Activated naive CD4-positive, alpha-beta T cell treated with anti-CD3 and anti-CD28 coated beads, Interleukin-2, amount 50 U/mL, for 24 hours (primary cell): ENCODE measurements around the gene CFAP210.
"Not testable (repeated sequence)": the region's sequence is repeated elsewhere in the genome, so short reads cannot be mapped to it uniquely, and the experiment has no call there.

ENCODE experiments used
- H3K27ac Mint-ChIP-seq: one replicate; pipeline ENCODE4 v1.8.0; 2021; ENCODE audit warnings: mild to moderate bottlenecking, mixed read lengths
- H3K27me3 Mint-ChIP-seq: one replicate; pipeline ENCODE4 v1.8.0; 2021; ENCODE audit warnings: mixed read lengths
- H3K36me3 Mint-ChIP-seq: one replicate; pipeline ENCODE4 v1.8.0; 2021; ENCODE audit warnings: mixed read lengths
- H3K4me1 Mint-ChIP-seq: one replicate; pipeline ENCODE4 v1.8.0; 2021; ENCODE audit warnings: mixed read lengths
- H3K4me3 Mint-ChIP-seq: one replicate; pipeline ENCODE4 v1.8.0; 2021; ENCODE audit warnings: mild to moderate bottlenecking, mixed read lengths
- H3K9me3 Mint-ChIP-seq: one replicate; pipeline ENCODE4 v1.8.0; 2021; ENCODE audit warnings: mixed read lengths

Gene CFAP210

GRCh38 chr2:169716938-169717690, 22.9 kb upstream of the CFAP210 start:
- H3K9me3 Mint-ChIP-seq = no peaks in the 10 kb centered on the region
- no peaks in the 10 kb centered on the region for H3K4me1 Mint-ChIP-seq
- no peak overlapping the region for H3K27ac Mint-ChIP-seq
- no peaks in the 10 kb centered on the region for H3K27me3 Mint-ChIP-seq
- H3K36me3 Mint-ChIP-seq = no peaks in the 10 kb centered on the region
- H3K4me3 Mint-ChIP-seq = no peak overlapping the region

- no peak overlapping the region for H3K27ac Mint-ChIP-seq
- no peaks in the 10 kb centered on the region for H3K9me3 Mint-ChIP-seq
- peaks cover 5% of the 10 kb centered on the region for H3K36me3 Mint-ChIP-seq
- no peaks in the 10 kb centered on the region for H3K27me3 Mint-ChIP-seq
- H3K4me3 Mint-ChIP-seq = no peak overlapping the region
- H3K4me1 Mint-ChIP-seq = no peaks in the 10 kb centered on the region
These were observed 22.2 kb upstream of the CFAP210 start for GRCh38 chr2:169716238-169716886.

- H3K36me3 Mint-ChIP-seq = peaks cover 5% of the 10 kb centered on the region
- H3K27me3 Mint-ChIP-seq = no peaks in the 10 kb centered on the region
- no peaks in the 10 kb centered on the region for H3K4me1 Mint-ChIP-seq
- H3K9me3 Mint-ChIP-seq = no peaks in the 10 kb centered on the region
- no peak overlapping the region for H3K27ac Mint-ChIP-seq
- no peak overlapping the region for H3K4me3 Mint-ChIP-seq
These were observed 21.4 kb upstream of the CFAP210 start for GRCh38 chr2:169715379-169716237.

GRCh38 chr2:169714699-169715098, 20.5 kb upstream of the CFAP210 start:
- H3K27ac Mint-ChIP-seq = no peak overlapping the region
- H3K36me3 Mint-ChIP-seq = peaks cover 5% of the 10 kb centered on the region
- no peaks in the 10 kb centered on the region for H3K4me1 Mint-ChIP-seq
- H3K27me3 Mint-ChIP-seq = no peaks in the 10 kb centered on the region
- H3K4me3 Mint-ChIP-seq = no peak overlapping the region
- no peaks in the 10 kb centered on the region for H3K9me3 Mint-ChIP-seq

GRCh38 chr2:169713331-169713730, 19.1 kb upstream of the CFAP210 start:
- Mint-ChIP-seq H3K4me3 (no peak overlapping the region), H3K27me3 (no peaks in the 10 kb centered on the region), H3K9me3 (no peaks in the 10 kb centered on the region), H3K36me3 (peaks cover 5% of the 10 kb centered on the region), H3K4me1 (no peaks in the 10 kb centered on the region), H3K27ac (no peak overlapping the region)

GRCh38 chr2:169712791-169713227, 18.6 kb upstream of the CFAP210 start:
- H3K4me3 Mint-ChIP-seq = no peak overlapping the region

GRCh38 chr2:169711751-169712509, 17.7 kb upstream of the CFAP210 start:
- H3K9me3 Mint-ChIP-seq = no peaks in the 10 kb centered on the region
- no peak overlapping the region for H3K27ac Mint-ChIP-seq
- H3K4me1 Mint-ChIP-seq = no peaks in the 10 kb centered on the region
- H3K27me3 Mint-ChIP-seq = no peaks in the 10 kb centered on the region
- H3K4me3 Mint-ChIP-seq = no peak overlapping the region
- H3K36me3 Mint-ChIP-seq = peaks cover 5% of the 10 kb centered on the region

More at GRCh38 chr2:169712791-169713227, 18.6 kb upstream of the CFAP210 start:
- no peak overlapping the region for H3K27ac Mint-ChIP-seq
- no peaks in the 10 kb centered on the region for H3K4me1 Mint-ChIP-seq
- H3K27me3 Mint-ChIP-seq = no peaks in the 10 kb centered on the region
- no peaks in the 10 kb centered on the region for H3K9me3 Mint-ChIP-seq
- peaks cover 5% of the 10 kb centered on the region for H3K36me3 Mint-ChIP-seq

GRCh38 chr2:169709981-169710380, 15.8 kb upstream of the CFAP210 start:
- H3K27ac Mint-ChIP-seq = no peak overlapping the region
- H3K27me3 Mint-ChIP-seq = no peaks in the 10 kb centered on the region
- H3K36me3 Mint-ChIP-seq = peaks cover 7% of the 10 kb centered on the region
- no peaks in the 10 kb centered on the region for H3K9me3 Mint-ChIP-seq
- H3K4me3 Mint-ChIP-seq = no peak overlapping the region
- no peaks in the 10 kb centered on the region for H3K4me1 Mint-ChIP-seq

GRCh38 chr2:169709331-169709730, 15.1 kb upstream of the CFAP210 start:
- Mint-ChIP-seq H3K27ac (no peak overlapping the region), H3K27me3 (no peaks in the 10 kb centered on the region), H3K36me3 (peaks cover 7% of the 10 kb centered on the region), H3K9me3 (no peaks in the 10 kb centered on the region), H3K4me3 (no peak overlapping the region), H3K4me1 (no peaks in the 10 kb centered on the region)

- H3K27me3 Mint-ChIP-seq = no peaks in the 10 kb centered on the region
- no peak overlapping the region for H3K4me3 Mint-ChIP-seq
- H3K27ac Mint-ChIP-seq = no peak overlapping the region
- peaks cover 7% of the 10 kb centered on the region for H3K36me3 Mint-ChIP-seq
- H3K9me3 Mint-ChIP-seq = no peaks in the 10 kb centered on the region
- no peaks in the 10 kb centered on the region for H3K4me1 Mint-ChIP-seq
These were observed 13.4 kb upstream of the CFAP210 start for GRCh38 chr2:169707626-169708025.

GRCh38 chr2:169705927-169706326, 11.7 kb upstream of the CFAP210 start:
- Mint-ChIP-seq H3K27ac (no peak overlapping the region), H3K27me3 (no peaks in the 10 kb centered on the region), H3K4me3 (no peak overlapping the region), H3K4me1 (no peaks in the 10 kb centered on the region), H3K9me3 (no peaks in the 10 kb centered on the region), H3K36me3 (peaks cover 4% of the 10 kb centered on the region)

GRCh38 chr2:169704160-169704708, 10.0 kb upstream of the CFAP210 start:
- H3K27me3 Mint-ChIP-seq = no peaks in the 10 kb centered on the region
- H3K9me3 Mint-ChIP-seq = no peaks in the 10 kb centered on the region
- no peaks in the 10 kb centered on the region for H3K4me1 Mint-ChIP-seq
- no peak overlapping the region for H3K27ac Mint-ChIP-seq
- peaks cover 9% of the 10 kb centered on the region for H3K36me3 Mint-ChIP-seq
- no peak overlapping the region for H3K4me3 Mint-ChIP-seq

- Mint-ChIP-seq H3K9me3 (no peaks in the 10 kb centered on the region), H3K4me1 (no peaks in the 10 kb centered on the region), H3K27me3 (no peaks in the 10 kb centered on the region), H3K27ac (no peak overlapping the region), H3K36me3 (peaks cover 9% of the 10 kb centered on the region), H3K4me3 (no peak overlapping the region)
These were observed 8.8 kb upstream of the CFAP210 start for GRCh38 chr2:169702996-169703395.

- not testable (repeated sequence) for H3K27ac Mint-ChIP-seq, H3K9me3 Mint-ChIP-seq, H3K36me3 Mint-ChIP-seq, H3K4me3 Mint-ChIP-seq, H3K27me3 Mint-ChIP-seq
- peaks cover 11% of the 10 kb centered on the region for H3K4me1 Mint-ChIP-seq
These were observed 5.0 kb upstream of the CFAP210 start for GRCh38 chr2:169699173-169699572.

GRCh38 chr2:169696381-169696780, 2.2 kb upstream of the CFAP210 start:
- peaks cover 5% of the 10 kb centered on the region for H3K9me3 Mint-ChIP-seq
- no peak overlapping the region for H3K4me3 Mint-ChIP-seq
- H3K36me3 Mint-ChIP-seq = peaks cover 10% of the 10 kb centered on the region
- H3K27me3 Mint-ChIP-seq = no peaks in the 10 kb centered on the region
- H3K4me1 Mint-ChIP-seq = peaks cover 19% of the 10 kb centered on the region
- no peak overlapping the region for H3K27ac Mint-ChIP-seq
